Retina (tissue), 1 donor: ENCODE data around the gene VPS39.

Experiments
- DNase-seq: peaks from one replicate; pipeline ENCODE4 v3.0.0-alpha.2; 2016

VPS39 gene

DNA sequence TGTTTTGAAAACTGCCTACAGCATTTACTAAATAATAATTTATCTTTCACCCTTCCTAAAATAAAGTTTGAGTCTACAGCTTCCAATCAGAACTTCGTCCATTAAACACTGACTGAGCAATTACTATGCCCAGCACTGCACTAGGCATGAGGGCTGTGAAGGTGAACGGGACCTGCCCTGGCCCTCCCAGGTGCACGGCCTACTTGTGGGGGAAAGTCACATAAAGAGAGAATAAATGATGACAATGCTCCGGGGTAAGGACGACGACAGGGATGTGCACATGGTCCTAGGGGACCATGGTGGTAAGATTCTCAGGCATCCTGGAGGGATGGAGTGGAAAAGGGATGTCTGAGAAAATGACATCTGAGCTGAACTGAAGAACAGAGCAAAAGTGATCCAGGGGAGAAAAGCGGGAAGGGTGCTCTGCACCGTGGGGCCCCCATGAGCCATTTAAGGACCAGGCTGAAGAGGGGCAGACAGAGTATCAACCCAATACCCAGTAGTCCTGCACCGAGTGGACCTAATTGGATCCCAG lies 63.2 kb downstream of the VPS39 start:
- DNase-seq: no peak

DNA sequence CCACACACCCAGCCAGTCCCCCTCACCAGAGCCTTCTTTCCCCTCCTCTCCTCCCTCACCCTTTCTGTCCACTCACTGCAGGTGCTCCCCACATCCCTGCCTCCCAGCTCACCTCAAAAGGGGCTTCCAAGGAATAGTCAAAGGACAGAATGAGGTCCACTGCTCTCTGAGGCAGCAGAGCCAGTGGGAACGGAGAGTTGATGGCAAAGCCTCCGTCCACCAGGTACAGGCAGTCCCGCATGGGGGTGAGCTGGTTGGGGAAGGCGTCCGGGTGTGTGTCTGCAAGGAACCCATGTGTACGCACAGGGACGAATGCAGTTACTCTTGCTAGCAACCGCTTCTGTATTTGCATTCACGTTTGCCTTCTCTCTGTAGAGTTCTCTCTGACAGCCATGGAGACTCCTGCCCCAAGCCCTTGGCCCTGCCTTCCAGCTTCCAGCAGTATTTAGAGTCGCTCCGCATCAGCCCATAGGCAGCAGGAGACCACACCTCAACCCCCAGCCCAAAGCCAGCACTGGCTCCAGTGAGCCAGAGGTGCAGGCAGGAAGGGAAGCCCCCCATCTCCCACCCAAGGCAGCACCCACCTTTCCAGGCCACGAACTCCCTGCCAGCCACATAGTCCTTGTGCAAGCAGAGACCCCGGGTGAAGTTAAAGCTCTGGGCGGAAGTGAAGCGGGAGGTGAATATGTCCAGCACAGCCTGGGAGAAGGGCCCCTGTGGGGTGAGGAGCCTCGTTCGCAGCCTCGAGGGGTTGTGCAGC lies 64.1 kb downstream of the VPS39 start:
- no peak for DNase-seq

DNA sequence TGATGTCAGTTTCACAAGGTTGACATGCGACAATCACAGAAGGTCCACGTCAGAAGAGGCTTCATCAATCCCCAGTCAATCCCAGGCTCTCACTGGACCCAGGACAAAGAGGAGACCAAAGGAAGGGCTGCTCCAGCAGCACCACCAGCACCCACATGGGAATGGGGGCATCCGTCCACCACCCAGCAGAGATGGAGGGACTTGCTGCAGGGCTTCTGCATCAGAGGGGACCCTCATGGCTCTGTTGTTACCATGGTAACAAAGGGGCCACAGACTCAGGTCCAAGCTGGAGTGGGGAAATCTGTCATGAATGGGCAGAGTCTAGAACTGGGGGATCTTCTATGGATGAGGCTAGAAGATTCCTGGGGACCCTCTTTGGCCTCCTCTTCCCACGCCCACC lies 64.7 kb downstream of the VPS39 start:
- no peak for DNase-seq

DNA sequence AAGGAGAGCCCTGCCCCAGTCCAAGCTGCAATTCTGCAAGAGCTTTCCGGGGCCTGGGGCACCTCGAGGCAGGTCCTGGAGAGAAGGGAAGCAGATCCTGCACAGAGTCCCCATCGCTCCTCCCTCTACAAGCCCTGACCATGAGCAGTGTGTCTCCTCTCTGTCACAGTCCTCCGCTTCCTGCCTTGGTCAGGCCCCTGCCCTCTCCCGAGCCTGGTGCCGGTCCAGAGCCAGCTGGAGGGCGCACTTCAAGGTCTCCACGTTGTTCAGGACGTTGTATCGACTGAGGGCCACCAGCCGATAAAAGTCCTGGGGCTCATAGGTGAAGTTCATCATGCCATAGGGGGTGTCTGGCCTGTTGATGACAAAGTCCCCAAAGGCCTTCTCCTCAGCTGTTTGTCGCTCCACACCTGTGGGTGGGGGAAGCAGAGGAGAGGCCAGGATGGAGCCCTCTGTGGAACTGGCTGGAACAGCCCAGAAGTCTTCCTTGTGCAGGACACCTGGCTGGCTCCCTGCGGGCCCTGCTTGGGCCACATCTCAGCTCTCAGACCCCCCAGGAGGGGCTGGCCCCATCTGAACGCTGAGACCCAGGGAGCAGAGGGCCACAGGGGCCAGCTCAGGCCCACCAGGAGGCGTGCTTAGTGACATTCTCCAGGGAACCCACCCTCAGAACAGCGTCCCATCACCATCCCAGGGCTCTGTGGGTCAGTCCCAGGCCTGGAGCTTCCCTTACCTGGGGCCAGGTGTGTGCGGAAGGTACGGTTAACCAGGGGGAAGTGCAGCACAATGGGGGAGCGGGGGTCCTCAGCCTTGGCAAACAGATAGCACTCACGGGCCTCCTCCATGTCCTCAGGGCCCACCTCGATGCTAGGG lies 66.1 kb downstream of the VPS39 start:
- no peak for DNase-seq

DNA sequence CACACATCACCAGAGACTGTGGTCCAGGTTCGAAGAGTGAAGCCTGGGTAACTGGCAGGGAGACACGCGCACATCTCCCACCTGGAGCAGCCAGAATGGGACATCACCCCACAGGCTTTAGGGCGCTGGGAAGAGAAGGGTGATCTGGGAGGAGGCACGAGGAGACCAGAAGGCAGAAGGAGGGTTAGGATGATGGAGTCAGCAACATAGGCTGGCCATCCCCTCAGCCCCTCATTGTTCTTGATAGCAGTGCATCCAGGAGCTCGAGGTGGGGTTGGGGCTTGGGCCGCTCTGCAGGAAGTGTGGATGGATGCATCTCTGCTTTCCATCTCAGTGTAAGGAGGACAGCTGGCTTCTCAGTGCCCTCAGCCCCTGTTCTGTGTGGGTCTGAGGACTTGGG lies 66.9 kb downstream of the VPS39 start:
- DNase-seq: no peak

DNA sequence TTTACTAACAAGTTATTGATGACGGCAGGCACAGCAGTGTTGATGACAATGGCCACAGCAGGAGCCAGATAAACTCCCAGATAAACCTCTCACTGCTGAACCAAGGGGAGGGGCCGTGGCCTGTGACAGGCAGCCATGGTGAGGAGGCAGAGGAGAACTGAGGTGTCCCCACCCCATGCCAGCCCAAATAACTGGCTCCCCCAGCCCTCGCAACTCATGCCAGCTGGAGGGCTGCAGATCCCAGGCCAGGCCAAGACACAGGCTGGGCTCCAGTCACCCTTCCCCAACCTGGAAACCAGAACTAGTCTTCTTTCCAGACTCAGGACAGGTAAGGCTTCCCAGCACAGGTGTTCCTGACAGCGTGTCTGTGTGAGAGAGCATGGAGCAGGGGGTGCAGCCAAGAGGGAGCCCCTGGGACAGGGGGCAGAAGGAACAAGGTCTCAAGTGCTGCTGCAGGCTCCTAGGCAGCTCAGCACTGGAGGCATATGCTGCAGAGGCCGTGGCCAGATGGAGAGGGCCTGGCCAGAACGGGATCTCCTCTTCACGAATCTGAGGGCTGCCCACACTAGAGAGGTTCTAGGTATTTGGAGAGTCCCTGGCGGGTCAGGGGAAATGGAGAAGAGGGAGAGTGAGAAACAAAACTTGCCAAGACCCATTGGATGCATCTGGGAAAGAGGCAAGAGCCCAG lies 67.6 kb downstream of the VPS39 start:
- no peak for DNase-seq

DNA sequence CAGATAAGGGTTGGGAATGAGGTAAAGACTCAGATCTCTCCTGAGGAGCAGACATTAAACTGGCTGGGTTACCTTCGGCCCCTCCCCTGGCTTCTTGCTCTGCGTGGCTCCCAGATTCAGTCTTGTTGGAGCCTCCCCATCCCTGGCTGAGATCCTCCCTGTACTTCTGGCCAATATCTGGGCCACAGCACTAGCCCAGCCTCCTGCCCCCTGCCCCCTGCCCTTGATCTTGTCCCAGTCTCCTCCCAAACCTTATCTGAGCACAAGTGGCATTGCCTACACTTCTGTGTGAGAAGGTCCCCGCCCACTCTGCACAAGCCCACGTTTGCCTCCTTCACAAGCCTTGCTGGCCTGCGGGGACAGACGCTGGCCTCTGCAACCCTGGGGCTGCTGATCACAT lies 68.5 kb downstream of the VPS39 start:
- DNase-seq: no peak

DNA sequence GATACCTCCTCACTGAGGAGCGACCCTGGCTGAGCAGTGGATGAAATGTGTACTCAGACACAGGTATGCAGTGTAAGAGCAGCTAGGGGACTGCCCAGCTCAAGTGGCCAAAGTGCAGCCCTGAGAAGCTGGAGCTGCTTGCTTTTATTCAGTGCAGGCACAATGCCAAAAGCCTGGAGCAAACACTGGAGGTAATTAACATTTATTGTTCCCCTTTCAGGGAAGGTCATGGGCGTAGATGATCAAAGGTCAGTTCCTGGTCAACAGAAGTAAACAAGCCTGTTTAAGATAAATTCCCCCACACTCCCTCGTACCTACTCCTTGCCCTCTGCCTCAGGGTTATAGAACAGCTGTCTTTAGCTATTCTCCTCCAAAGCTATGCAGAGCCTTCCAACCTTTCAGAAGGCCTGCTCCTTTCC lies 69.1 kb downstream of the VPS39 start:
- DNase-seq: no peak

DNA sequence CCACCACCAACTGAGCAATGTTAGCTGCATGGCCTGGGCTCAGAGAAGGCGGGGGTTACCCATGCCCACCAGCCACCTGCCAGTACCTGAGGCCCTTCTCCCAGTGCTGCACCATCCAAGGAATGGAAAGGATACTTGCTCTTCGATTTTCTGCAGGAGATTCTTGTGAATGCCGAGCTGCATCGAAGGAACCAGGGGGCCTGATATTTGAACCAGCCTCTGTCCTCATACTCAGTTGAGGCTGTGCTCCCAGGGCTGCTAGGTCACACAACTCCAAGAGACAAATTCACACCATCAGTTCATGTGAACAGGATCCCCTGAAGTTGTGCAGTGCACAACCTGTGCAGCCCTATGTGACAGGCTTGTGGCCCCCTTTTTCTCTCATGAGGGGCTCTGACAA lies 69.7 kb downstream of the VPS39 start:
- DNase-seq: no peak

DNA sequence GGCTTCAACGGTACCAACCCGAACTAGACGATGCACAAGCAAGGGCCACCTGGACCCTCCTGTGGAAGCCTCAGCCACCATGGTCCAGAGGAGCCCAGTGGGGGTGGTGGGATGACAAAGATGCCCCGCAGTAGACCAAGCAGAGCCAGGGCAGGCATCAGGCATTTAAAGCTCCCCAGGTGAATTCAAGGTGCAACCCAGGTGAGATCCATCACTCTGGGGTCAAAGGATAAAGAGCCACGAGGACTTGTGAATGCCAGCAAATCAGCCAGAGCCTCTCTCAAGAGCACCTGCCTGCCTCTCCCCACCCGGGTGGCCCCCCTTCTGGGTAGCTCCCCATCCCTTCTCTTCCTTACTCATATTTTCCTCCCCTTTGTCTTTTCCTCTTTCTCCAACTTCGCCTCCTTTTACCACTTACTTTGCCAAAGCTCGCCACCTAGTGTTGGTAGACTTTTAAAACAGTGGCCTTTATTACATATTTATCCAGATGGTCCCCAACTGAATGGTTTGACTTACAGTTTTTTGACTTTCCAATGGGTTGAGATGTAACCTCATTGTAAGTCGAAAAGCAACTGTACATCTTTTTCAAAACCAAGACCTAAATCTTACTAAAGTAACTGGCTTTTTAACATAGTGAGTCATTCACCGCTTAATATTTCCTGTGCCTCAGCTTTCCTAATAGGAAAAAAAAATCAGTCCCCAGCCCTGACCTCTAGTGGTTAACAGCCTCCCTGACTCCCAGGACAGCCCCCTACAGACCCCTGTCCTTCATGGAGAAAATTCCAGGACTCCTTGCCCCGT lies 70.4 kb downstream of the VPS39 start:
- peak; percentile 58 for DNase-seq

DNA sequence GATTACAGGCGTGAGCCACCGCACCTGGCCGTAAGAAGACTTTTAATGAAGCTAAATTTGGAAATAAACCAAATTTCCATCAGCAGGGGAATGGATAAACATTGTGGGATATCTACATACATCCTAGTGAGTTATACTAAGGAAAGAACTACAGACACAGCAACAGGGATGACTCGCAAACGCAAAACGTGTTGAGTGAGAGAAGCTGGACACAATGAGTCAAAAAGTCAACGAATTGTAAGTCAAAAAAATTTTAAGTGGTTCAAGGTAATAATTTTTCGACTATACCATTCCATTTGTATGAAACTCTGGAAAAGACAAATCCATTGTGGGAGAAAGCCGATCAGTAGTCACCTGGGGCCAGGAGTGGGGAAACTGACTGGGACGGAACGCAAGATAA lies 71.6 kb downstream of the VPS39 start:
- DNase-seq: no peak

DNA sequence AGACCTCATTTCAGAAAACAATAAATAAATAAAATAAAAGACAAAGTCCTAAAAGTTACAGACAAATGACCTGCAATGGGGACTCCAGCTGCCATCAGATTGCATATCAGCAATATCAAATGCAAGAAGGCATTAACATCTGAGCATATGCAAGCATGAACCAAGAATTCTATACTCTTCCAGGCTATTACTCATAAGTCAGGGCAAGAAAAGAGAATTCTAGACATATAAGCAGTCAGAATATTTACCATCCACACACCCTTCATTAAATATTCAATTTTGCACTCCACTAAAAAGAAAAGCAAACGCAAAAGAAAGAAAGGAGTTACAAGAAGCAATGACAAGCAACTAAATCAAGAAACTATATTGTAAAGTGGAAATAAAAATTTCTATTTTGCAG lies 72.8 kb downstream of the VPS39 start:
- no peak for DNase-seq

DNA sequence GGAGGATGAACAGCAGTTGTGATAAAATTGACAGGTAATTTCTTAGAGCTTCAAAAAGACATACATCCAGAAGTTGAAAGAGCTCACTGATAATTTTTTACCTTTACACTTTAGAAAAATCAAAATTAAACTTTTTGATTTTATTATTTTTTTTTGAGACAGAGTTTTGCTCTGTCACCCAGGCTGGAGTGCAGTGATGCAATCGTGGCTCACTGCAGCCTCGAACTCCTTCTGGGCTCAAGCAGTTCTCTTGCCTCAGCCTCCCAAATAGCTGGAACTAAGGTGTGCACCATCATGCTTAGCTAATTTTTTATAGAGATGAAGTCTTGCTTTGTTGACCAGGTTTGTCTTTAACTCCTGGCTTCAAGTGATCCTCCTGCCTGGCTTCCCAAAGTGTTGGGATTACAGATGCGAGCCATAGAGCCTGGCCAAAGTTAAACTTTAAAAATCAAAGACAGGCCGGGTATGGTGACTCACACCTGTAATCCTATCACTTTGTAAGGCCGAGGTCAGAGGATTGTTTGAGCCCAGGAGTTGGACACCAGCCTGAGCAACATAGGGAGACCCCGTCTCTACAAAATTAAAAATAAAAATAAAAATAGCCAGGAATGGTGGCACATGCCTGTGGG lies 73.4 kb downstream of the VPS39 start:
- DNase-seq: no peak

DNA sequence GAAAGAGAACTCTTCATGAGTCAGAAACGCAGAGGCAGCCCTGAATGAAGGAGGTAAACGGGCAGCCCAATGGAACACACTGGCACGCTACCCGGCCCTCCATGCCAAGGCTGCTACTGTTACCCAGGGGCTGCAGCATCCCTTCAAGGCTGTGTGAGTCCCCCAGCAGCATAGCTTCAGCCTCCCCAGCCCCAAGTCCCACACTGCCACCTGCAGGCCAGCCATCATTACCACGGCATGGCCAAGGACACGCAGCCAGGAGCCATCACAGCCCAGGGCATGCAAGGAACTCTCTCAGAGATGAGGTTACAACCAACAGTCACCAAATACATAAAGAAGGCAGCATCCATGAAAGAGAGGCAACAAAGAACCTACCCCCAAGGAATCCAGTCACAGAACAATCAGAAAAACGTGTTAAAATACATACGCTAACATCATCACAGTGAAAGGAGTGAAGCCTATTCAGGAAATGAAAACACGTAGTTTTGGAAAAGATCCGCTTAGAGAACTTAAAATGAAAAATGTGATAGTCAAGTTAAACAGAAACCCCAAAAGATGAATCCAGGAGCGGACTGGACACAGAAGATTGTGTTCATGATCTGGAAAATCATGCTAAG lies 74.1 kb downstream of the VPS39 start:
- no peak for DNase-seq

DNA sequence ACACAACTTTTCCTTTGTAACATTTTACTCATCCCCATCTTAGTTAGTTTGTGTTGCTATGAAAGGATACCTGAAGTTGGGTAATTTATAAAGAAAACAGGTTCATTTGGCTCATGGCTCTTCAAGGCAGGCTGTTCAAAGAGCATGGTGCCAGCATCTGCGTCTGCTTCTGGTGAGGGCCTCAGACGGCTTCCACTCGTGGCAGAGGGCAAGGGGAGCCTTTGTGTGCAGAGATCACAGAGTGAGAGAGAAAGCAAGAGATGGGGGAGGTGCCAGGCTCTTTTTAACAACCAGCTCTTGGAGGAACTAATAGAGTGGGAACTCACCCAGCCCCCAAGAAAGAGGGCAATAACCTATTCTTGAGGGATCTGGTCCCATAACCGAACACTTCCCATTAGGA lies 74.7 kb downstream of the VPS39 start:
- no peak for DNase-seq

DNA sequence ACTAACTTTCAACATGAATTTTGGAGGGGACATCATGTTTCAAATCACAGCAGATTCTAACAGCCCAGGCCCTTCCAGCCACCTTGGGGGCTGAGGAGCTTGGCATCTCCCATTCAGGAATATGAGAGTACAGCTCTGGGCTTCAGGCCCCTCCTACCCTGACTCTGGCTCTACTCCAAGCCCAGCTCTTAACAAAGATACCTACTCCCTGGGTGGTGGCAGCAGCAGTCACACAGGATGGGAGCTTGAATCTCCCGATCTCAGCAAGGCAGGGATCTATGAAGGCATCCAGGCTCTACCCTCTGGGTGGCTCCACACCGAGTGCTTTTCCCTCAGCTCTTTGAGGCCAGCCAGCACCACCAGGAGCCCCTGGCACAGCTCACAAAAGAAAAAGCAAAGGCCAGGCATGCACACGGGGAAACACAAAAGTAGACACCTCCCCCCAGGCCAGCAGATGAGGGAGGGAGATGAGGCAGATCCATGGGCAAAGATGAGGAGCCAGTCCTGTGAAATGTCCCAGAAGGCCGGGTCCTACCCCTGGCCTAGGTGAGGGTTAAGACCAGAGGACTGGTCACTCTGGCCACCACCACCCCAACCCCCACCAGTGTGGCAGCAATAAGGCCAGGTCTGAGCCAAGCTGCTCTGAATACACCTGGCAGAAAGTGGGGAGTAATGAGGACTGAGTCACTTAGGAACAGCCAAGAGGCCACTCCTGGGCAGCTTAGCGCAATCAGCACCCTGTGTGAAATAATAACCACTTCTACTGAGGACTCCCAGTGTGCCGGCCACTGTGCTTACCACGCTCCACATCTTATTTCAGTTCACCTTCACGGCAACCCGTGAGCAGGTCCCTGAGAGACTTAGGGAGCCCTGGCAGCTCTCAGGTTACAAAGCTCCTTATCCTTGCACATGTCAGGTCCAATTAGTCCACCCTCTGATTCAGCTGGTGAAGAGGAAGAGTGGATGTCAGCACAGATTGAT lies 76.0 kb downstream of the VPS39 start:
- peak; percentile 43 for DNase-seq

DNA sequence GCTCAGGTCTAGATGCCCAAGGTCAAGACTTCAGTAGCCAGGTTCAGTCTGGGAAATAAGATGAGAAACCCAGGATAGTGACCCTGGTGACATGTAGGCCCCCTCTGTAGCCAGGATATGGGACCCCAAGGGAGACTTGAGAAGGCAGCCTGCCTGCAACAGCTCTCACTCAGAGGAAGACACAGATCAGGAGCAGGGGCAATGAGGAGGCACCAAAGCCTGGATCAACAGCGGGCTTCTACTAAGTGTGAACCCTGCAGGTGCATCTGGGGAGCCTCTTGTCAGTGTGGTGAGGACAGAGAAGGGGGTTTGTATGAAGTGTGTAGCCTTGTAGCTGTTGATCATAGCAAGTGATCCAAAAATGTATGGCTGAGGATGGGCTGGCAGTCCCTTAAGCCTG lies 77.1 kb downstream of the VPS39 start:
- DNase-seq: no peak

DNA sequence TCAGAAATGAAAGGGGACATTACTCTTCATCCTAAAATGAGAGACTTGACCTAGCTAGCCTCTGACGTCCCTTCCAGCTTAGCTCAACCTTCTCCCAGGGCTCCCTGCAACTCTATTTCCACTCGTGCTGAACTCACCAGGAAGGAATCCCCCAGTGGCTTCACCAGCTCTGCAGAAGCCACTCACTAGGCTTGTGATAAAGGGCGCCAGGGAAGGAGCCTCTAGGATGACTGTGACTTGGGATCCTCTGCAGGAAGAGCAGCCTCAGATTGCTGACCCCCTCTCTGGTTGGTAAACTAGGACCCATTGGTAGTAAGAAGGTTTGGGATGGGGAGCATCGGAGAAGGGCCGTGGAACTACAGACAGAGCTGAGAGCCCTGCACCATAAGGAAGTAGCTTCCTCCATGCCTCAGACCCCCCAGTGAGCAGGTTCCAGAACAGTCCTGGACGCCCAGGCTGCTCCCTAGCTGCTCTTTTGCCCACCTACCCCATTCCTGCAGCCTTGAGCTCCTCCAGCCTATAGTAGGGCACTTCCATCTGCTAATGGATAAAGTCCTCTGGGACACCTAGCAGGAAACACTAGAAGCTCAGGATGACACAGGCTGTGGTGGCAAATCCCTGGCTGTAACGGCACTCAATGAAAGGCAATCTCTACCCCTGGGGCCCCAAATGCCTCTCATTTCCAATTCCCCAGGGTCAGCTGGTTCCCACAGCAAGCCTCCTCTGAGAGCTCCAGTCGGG lies 77.7 kb downstream of the VPS39 start:
- no peak for DNase-seq

DNA sequence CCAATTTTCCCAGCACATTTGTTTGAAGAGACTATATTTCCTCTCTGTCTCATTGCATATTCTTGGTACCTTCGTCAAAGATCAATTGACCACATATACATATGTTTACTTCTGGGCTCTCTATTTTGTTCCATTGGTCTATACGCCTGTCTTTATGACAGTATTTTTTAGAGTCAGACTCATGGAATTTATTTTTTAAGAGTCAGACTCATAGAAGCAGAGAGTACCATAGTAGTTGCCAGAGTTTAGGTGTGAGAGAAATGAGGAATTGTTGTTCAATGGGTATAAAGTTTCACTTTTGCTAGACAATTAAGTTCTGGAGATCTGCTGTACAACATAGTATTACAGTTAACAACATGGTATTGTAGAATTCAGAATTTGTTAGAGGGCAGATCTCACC lies 78.7 kb downstream of the VPS39 start:
- DNase-seq: no peak

DNA sequence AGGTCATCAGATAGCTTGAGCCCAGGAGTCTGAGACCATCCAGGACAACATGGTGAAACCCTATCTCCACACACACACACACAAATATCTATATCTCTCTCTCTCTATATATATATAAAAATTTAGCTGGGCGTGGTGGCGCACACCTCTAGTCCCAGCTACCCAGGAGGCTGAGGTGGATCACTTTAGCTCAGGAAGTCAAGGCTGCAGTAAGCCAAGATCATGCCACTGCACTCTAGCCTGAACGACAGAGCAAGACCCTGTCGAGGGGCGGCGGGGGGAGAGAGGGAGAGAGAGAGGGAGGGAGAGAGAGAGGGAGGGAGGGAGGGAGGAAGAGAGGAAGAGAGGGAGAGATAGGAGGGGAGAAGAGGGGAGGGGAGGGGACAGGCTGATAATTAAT lies 79.6 kb downstream of the VPS39 start:
- no peak for DNase-seq
